ENCODE measurements around the gene PLEKHO2.
A peak's percentile ranks its signal among the peaks of the same experiment; 100 is the strongest.

PLEKHO2 gene

GRCh38 chr15:64857421-64857820 lies 15.7 kb downstream of the PLEKHO2 start:
- DNase-seq, result peak in 1 of 2 experiments; percentile 23

- DNase-seq, result peak; percentile 69 to 89
Measured at GRCh38 chr15:64858021-64858575, 16.4 kb downstream of the PLEKHO2 start.

GRCh38 chr15:64859226-64859625 lies 17.5 kb downstream of the PLEKHO2 start:
- no peak for DNase-seq

GRCh38 chr15:64861331-64861730 lies 19.6 kb downstream of the PLEKHO2 start:
- no peak for DNase-seq

GRCh38 chr15:64861960-64862359 lies 20.2 kb downstream of the PLEKHO2 start:
- no peak for DNase-seq

- DNase-seq, result no peak
Measured at GRCh38 chr15:64862408-64862807, 20.7 kb downstream of the PLEKHO2 start.

- no peak for DNase-seq
Measured at GRCh38 chr15:64864068-64864467, 22.4 kb downstream of the PLEKHO2 start.

- DNase-seq, result no peak
Measured at GRCh38 chr15:64865126-64865997, 23.6 kb downstream of the PLEKHO2 start.

- DNase-seq, result no peak
Measured at GRCh38 chr15:64865998-64866520, 24.3 kb downstream of the PLEKHO2 start.

GRCh38 chr15:64869501-64869900 lies 27.8 kb downstream of the PLEKHO2 start:
- DNase-seq, result no peak

- no peak for DNase-seq
Measured at GRCh38 chr15:64870353-64870752, 28.6 kb downstream of the PLEKHO2 start.

- DNase-seq, result no peak
Measured at GRCh38 chr15:64875641-64876223, 34.0 kb downstream of the PLEKHO2 start.

- DNase-seq, result no peak
Measured at GRCh38 chr15:64877435-64877834, 35.7 kb downstream of the PLEKHO2 start.

- no peak for DNase-seq
Measured at GRCh38 chr15:64878705-64879104, 37.0 kb downstream of the PLEKHO2 start.

- no peak for DNase-seq
Measured at GRCh38 chr15:64883100-64883581, 41.4 kb downstream of the PLEKHO2 start.

- peak in 1 of 2 experiments; percentile 32 for DNase-seq
Measured at GRCh38 chr15:64883997-64884511, 42.3 kb downstream of the PLEKHO2 start.

- DNase-seq, result no peak
Measured at GRCh38 chr15:64884679-64885078, 43.0 kb downstream of the PLEKHO2 start.

GRCh38 chr15:64888336-64888735 lies 46.6 kb downstream of the PLEKHO2 start:
- no peak for DNase-seq

GRCh38 chr15:64891561-64891960 lies 49.8 kb downstream of the PLEKHO2 start:
- no peak for DNase-seq

- no peak for DNase-seq
Measured at GRCh38 chr15:64892847-64893403, 51.2 kb downstream of the PLEKHO2 start.

GRCh38 chr15:64893481-64894394 lies 52.0 kb downstream of the PLEKHO2 start:
- DNase-seq, result peak; percentile 72 to 84
